DMS 273 (cell line): Measurements from ENCODE around the gene GRM7.

Source experiments
- DNase-seq: peaks from one replicate; lab custom pipeline; 2025; ENCODE audit not compliant: unreplicated experiment; lab: John Stamatoyannopoulos, UW

The GRM7 gene

GRCh38 chr3:7637694-7638093 lies 776.8 kb downstream of the GRM7 start:
- no peak for DNase-seq

DNA sequence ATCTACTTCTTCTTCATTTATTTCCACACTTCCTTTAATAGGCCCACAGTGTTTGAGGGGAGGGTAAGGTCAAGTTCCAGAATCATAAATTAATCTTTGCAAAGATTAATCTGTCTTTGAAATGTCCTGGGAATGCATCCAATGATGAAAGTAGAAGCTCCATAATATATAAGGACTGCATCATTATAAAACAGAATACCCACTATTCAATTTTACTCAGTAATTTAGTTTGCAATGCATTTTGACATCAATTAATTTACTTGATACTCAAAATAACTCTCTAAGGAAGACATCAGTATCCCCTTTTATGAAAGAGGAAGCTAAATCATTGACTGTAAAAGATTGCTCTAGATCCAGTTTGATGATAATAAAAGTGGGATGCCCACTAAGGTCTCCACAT lies 777.2 kb downstream of the GRM7 start:
- no peak for DNase-seq

DNA sequence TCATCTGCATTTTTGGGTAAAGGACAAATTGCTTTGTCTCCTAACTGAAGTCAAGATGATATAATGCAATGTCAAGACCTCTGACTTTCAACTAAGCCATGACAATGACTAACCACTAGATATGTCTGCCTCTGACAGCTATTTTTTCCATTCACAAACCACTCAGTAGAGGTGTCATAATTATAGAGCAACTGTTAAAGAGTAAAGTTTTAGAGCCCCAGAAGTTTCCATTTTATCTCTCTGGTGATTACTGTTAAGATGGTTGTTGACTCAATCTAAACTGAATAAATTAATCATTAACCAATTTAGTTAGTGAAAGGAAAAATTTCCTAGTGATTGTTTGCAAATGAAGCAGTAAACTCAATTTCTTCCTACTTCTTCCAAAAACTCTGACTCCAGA lies 779.9 kb downstream of the GRM7 start:
- no peak for DNase-seq

DNA sequence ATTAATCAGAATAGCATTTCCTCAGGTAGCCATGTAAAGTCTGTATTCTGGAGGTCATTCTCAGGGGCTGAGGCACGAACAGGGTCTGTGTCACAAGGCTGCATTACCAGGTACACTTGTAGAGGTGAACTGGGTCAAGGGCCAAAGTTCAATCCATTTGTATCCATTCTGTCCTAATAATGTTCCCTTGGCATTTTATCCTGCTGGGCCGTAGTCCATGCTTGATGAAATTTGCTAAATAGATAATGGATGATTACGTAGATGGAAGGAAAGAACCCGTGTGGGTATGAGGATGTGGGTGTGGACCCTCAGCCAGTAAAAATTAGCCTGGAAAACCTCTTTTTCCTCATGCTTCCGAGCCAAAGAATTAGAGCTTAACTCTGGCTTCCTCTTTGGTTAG lies 785.9 kb downstream of the GRM7 start:
- DNase-seq, result no peak

DNA sequence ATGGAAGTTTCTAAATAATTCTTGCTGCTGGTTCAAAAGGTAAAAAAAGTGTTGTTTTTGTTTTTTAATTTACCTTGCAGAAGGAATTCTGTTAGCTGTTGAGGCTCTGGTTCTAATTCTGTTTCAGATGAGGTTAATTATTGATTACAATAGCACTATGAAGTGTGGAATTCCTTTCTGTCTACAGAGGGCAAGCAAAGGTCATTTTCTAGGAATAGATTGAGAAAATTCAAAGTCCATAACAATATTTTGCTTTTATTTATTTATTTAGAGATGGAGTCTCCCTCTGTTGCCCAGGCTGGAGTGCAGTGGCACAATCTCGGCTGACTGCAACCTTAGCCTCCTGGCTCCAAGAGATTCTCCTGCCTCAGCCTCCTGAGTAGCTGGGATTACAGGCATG lies 789.6 kb downstream of the GRM7 start:
- DNase-seq, result no peak

- no peak for DNase-seq
Observed at GRCh38 chr3:7651274-7651673, 790.4 kb downstream of the GRM7 start.

- no peak for DNase-seq
Observed at GRCh38 chr3:7657214-7658112, 796.5 kb downstream of the GRM7 start.

DNA sequence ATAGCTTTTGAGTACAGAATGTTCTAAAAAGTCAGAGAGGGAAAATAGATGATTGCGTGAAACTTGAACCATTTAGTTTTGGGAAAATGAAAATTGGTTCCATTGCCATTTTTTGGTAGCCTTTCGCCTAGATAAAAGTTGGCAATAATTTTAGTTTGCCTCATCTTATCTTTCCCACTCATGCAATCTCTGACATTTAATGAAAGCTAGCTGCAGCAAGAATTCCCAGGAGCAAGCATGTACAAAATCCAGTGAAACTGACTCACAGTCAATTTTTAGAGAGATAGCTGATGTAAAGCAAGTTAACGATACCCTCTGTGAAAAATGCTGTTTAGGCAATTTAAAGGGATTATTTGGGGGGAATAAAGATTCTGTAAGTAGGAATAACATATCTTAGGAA lies 797.4 kb downstream of the GRM7 start:
- DNase-seq, result no peak

DNA sequence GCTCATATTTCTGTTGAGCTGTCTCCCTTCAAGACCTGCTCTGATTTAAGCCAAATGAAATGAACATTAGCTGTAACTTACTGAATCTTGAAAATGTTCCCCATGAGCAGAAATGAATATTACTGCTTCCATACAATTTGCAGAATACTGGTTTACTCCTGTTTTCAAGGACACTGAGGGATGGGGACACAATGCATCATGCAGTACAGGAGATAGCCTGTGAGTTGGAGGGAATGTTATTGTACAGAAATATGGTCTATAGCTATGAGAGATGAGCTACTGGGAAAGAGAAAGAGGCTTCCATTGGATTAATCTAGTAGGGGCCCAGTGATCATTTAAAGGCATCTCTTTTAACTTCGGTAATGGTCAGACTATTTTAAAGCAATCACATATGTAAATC lies 798.2 kb downstream of the GRM7 start:
- DNase-seq, result no peak

GRCh38 chr3:7663771-7664170 lies 802.9 kb downstream of the GRM7 start:
- DNase-seq, result no peak

GRCh38 chr3:7667774-7668173 lies 806.9 kb downstream of the GRM7 start:
- DNase-seq, result no peak

DNA sequence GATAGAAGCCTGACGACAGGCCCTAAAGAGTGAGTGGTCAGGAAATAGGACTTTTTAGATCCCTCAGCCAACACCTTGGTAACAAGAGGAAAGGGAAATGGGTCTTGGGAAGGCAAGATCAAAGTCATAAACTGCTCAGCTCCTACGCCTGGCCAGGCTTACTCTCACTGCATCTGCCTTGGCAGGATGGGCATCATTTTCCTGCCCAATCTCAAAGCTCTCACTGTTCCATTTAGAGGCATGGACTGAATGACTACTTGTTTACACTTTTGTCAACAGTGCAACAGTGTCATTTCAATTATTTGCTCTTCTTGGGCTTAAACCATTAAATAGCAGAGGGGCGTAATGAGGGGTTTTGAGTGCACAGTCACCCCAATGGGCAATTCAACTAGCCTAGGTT lies 808.7 kb downstream of the GRM7 start:
- DNase-seq, result no peak

DNA sequence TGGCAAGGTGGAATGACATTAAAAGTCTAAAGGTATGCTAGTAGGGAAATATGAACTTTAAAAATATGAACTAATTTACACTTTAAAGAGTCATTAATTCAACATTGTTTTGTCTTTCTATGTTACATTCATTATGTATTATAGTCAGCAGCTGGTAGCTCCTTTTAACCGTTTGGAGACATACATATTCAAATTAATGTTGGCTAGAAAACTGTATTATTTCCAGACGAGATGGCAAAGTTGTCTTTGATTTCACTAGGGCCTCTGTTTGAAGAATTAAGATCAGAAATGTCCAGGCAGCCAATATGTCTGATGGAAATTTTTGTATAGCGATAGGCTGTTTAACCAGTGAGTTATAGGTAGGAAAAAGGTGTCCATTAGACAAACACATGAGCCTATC lies 817.6 kb downstream of the GRM7 start:
- DNase-seq, result no peak

- DNase-seq, result no peak
Observed at GRCh38 chr3:7682822-7683229, 821.9 kb downstream of the GRM7 start.

- no peak for DNase-seq
Observed at GRCh38 chr3:7683426-7683825, 822.5 kb downstream of the GRM7 start.

DNA sequence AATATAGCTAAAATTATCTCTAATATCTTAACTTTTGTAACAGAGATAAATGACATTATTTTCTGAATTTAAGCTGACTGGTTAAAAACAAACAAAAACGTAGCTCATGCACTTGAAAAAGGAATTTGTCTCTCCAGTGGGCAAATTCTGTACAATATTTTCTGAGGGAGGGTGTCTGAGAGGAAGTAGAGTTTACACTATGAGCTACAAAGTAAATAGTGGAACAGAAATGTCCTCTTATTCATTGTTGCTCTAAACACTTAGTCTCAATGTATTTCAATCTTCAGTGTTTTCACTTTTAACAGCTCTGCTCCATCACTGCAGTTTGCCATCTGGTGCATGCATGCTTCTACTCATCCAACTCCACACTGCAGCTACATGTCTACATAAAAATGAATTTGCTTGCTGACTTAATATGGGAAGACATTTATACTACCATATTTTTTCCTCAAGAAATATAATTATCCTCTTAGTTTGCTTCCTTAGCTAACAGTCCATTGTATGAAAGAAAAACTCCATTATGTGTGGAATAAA lies 823.3 kb downstream of the GRM7 start:
- DNase-seq, result no peak

GRCh38 chr3:7687428-7688147 lies 826.7 kb downstream of the GRM7 start:
- DNase-seq, result no peak

GRCh38 chr3:7692866-7693265 lies 832.0 kb downstream of the GRM7 start:
- DNase-seq, result no peak

GRCh38 chr3:7693976-7694375 lies 833.1 kb downstream of the GRM7 start:
- no peak for DNase-seq

DNA sequence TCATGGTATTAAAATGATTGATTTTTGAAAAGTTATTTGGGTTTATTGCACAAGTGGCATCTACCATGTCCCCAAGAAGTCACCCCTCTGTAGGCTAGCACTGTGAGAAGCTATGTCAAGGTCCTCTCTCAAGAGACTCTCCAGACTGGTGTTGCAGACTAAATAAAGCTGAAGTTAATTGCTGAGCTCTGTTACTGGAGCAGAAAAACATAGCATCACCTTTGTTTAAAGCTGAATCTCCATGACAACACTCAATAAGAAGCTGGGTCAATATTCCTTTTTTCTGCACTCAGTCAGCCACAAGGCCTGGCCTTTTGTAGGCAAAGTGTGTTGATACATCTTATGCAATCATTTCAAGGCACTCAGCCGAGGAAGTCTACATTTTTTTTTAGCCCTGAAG lies 834.1 kb downstream of the GRM7 start:
- DNase-seq, result no peak

DNA sequence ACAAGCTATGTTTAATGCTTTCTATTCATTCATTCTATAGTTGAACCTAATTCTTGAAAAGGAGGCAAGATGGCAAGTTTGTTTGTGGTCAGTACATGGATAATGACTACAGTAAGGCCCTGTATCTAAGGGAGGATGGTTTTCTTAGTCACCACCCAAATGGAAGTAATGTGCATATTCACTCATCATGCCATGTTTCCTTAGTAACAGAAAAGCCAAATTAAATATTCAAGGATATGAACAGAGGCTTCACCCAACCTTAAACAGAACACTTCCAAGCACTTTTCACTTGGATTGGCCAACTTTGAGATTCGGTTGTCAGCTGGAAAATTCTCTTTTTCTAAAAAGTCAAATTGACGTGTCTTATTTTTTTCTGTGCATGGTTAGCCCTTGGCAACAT lies 835.4 kb downstream of the GRM7 start:
- no peak for DNase-seq

GRCh38 chr3:7697548-7697947 lies 836.6 kb downstream of the GRM7 start:
- DNase-seq, result no peak
